ENCODE measurements around the gene CEACAM18. TPM values are rescaled to one million over a fixed set of nuclear protein-coding genes. Genes with fewer than 3 reads are reported as not detected.

Gene CEACAM18
- total RNA-seq: not detected

DNA sequence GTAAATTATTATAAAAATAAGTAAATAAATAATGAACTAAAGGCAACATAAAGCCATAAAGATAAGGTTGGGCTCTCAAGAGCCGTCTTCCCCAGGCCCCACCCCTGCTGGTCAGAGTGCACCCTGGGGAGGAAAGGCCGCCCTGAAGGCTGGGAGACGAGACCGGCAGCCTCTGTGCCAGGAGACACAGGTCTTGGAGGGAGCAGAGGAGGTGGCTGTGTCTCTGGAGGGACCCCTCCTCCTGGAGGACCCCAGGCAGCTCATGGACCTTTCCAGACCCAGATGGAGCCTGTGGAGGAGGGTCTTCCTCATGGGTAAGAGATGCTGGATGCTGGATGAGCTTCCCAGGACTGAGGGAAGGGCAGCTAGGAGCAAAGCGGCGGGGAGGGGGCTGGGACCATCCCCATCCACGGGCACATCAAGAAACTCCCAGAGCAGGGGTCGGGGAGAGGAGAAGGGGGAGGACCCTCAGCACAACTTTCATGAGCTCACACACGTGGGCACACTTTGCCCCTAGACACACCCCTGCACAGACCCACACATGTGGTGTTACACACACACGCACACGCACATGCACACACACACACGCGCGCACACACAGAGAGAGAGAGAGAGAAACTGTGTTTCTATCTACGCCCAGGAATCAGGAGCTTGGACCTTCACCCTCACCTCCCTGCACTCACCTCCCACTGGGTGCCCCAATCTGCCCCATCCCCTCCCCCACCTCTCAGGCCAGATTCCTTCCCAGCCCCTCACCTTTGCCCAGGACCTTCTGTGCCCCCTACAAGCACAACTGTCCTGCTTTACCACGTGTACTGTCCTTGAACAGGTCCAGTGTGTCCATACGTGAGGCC lies at the start of gene CEACAM18:
Gene CEACAM18 (plus strand): TSS at position 159 of the 854 bp plus-strand sequence.
- Histone ChIP-seq H3K9me3 (no peaks in the 10 kb centered on the region), H3K4me1 (no peaks in the 10 kb centered on the region), H3K36me3 (no peaks in the 10 kb centered on the region), H3K4me3 (no peak within 1 kb of the TSS), H3K27ac (no peak within 1 kb of the TSS), H3K27me3 (no peaks in the 10 kb centered on the region)
- no peak for DNase-seq (ENCODE audit: extremely low spot score in 2 of 2)
- intact Hi-C loops (cut with DNase I): loop anchor here (10.0 kb wide), 1 partner anchor 306 kb away; no protein-coding TSS in a partner anchor
- no peak for TF ChIP-seq POLR2A (IDR thresholded peaks at IDR 0.05)
- TF ChIP-seq POLR2AphosphoS5 (IDR thresholded peaks at IDR 0.05; ENCODE audit: insufficient read depth in 1 of 2, low read depth in 1 of 2): no peak
- TF ChIP-seq, protein P1, sequence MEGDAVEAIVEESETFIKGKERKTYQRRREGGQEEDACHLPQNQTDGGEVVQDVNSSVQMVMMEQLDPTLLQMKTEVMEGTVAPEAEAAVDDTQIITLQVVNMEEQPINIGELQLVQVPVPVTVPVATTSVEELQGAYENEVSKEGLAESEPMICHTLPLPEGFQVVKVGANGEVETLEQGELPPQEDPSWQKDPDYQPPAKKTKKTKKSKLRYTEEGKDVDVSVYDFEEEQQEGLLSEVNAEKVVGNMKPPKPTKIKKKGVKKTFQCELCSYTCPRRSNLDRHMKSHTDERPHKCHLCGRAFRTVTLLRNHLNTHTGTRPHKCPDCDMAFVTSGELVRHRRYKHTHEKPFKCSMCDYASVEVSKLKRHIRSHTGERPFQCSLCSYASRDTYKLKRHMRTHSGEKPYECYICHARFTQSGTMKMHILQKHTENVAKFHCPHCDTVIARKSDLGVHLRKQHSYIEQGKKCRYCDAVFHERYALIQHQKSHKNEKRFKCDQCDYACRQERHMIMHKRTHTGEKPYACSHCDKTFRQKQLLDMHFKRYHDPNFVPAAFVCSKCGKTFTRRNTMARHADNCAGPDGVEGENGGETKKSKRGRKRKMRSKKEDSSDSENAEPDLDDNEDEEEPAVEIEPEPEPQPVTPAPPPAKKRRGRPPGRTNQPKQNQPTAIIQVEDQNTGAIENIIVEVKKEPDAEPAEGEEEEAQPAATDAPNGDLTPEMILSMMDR (IDR thresholded peaks at IDR 0.05): no peak

DNA sequence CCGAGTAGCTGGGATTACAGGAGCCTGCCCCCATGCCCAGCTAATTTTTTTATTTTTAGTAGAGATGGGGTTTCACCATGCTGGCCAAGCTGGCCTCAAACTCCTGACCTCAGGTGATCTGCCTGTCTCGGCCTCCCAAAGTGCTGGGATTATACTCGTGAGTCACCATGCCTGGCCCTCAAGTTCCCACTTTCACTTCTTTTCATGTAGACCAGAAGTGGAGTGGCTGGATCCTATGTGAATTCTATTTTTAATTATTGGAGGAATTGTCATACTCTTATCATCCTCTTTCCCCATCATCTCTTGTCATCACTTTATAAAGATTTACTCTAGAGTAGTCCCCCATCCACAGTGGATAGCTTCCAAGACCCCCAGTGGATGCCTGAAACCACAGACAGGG lies 48.1 kb upstream of the CEACAM18 start:
- intact Hi-C loops (cut with DNase I): no loop called here
- TF ChIP-seq POLR2AphosphoS5 (IDR thresholded peaks at IDR 0.05; ENCODE audit: insufficient read depth in 1 of 2, low read depth in 1 of 2) (no peak), POLR2A (IDR thresholded peaks at IDR 0.05) (no peak)
- TF ChIP-seq, protein P1 (IDR thresholded peaks at IDR 0.05): no peak
- no peak for DNase-seq (ENCODE audit: extremely low spot score in 2 of 2)
- H3K27me3 ChIP-seq: no peaks in the 10 kb centered on the region
- no peak overlapping the region for H3K4me3 ChIP-seq
- no peaks in the 10 kb centered on the region for H3K36me3 ChIP-seq
- H3K4me1 ChIP-seq: no peaks in the 10 kb centered on the region
- H3K9me3 ChIP-seq: no peaks in the 10 kb centered on the region
- H3K27ac ChIP-seq: no peak overlapping the region

DNA sequence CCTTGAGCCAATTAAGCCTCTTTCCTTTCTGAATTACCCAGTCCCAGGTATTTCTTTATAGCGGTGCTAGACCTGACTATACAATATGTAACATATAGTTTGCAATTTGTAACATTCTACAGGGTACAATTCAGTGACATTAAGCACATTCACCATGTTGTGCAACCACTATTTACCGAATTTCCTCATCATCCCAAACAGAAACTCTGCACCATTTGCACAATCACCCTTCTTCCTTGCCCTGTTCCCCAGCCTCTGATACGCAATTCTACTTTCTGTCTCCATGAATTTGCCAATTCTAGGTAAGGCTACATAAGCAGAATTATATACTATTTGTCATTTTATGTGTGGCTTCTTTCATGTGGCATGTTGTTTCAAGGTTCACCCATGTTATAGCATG lies 47.2 kb upstream of the CEACAM18 start:
- no peaks in the 10 kb centered on the region for H3K9me3 ChIP-seq
- no peaks in the 10 kb centered on the region for H3K36me3 ChIP-seq
- intact Hi-C loops (cut with DNase I): no loop called here
- H3K27ac ChIP-seq: no peak overlapping the region
- TF ChIP-seq, protein P1 (IDR thresholded peaks at IDR 0.05): no peak
- TF ChIP-seq POLR2AphosphoS5 (IDR thresholded peaks at IDR 0.05; ENCODE audit: insufficient read depth in 1 of 2, low read depth in 1 of 2): no peak
- TF ChIP-seq POLR2A (IDR thresholded peaks at IDR 0.05): no peak
- no peaks in the 10 kb centered on the region for H3K27me3 ChIP-seq
- DNase-seq (ENCODE audit: extremely low spot score in 2 of 2): no peak
- no peaks in the 10 kb centered on the region for H3K4me1 ChIP-seq
- no peak overlapping the region for H3K4me3 ChIP-seq

DNA sequence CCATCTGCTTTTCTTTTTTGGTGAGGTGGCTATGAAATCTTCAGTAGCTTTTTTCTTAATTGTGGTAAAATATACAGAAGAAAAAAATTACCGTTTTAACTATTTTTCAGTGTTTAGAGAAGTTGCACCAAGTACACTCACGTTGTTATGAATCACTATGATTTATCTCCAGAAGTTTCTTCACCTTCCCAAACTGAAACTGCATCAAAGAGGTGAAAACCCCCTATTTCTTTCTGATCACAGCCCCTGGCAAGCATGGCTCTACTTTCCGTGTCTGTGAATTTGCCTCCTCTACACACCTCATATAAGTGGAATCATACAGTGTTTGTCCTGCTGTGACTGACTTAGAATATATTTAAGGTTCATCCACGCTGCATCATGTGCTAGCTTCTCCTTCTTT lies 45.3 kb upstream of the CEACAM18 start:
- DNase-seq (ENCODE audit: extremely low spot score in 2 of 2): no peak
- Histone ChIP-seq H3K9me3 (no peaks in the 10 kb centered on the region), H3K36me3 (no peaks in the 10 kb centered on the region), H3K27ac (no peak overlapping the region), H3K4me1 (no peaks in the 10 kb centered on the region), H3K4me3 (no peak overlapping the region), H3K27me3 (no peaks in the 10 kb centered on the region)
- no peak for TF ChIP-seq POLR2AphosphoS5 (IDR thresholded peaks at IDR 0.05; ENCODE audit: insufficient read depth in 1 of 2, low read depth in 1 of 2)
- no peak for TF ChIP-seq POLR2A (IDR thresholded peaks at IDR 0.05)
- TF ChIP-seq, protein P1 (IDR thresholded peaks at IDR 0.05): no peak
- intact Hi-C loops (cut with DNase I): no loop called here

DNA sequence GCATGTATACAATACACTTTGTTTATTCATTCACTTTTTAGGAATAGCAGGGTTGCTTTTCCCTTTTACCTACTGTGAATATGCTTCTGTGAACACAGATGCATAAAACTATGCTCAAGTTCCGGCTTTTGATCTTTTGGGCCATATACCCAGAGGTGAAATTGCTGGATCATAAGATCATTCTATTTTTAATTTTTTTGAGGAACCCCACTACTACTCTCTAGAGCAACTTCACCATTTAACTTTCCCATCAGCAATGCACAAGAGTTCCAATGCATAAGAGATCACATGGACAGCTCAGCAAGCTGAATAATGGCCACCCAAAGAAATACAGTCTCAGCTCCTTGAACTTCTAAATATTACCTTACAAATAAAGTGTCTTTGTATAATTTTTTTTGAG lies 43.9 kb upstream of the CEACAM18 start:
- Histone ChIP-seq H3K27me3 (no peaks in the 10 kb centered on the region), H3K27ac (no peak overlapping the region), H3K36me3 (no peaks in the 10 kb centered on the region), H3K4me1 (no peaks in the 10 kb centered on the region), H3K4me3 (no peak overlapping the region), H3K9me3 (no peaks in the 10 kb centered on the region)
- TF ChIP-seq POLR2AphosphoS5 (IDR thresholded peaks at IDR 0.05; ENCODE audit: insufficient read depth in 1 of 2, low read depth in 1 of 2) (no peak), POLR2A (IDR thresholded peaks at IDR 0.05) (no peak)
- TF ChIP-seq, protein P1 (IDR thresholded peaks at IDR 0.05): no peak
- no peak for DNase-seq (ENCODE audit: extremely low spot score in 2 of 2)
- intact Hi-C loops (cut with DNase I): no loop called here

Measured in vagina (tissue), 2 donors.